Nephron (organoid): ENCODE results near the gene PYGO2.
A peak's percentile ranks its signal among the peaks of the same experiment; 100 is the strongest.

Experiments
- H3K27ac Mint-ChIP-seq, 3 experiments: 2 replicates each; pipeline ENCODE4 v1.8.0; 2020; ENCODE audit warnings: mixed read lengths in 3 of 3, mild to moderate bottlenecking in 2 of 3, moderate library complexity in 1 of 3
- H3K27me3 Mint-ChIP-seq: 2 replicates; pipeline ENCODE4 v1.8.0; 2021; ENCODE audit warnings: low read depth, mild to moderate bottlenecking, moderate library complexity, mixed read lengths
- H3K36me3 Mint-ChIP-seq: 2 replicates; pipeline ENCODE4 v1.8.0; 2020; ENCODE audit warnings: low read depth, mixed read lengths
- H3K4me1 Mint-ChIP-seq: 2 replicates; pipeline ENCODE4 v1.8.0; 2020; ENCODE audit warnings: mixed read lengths
- H3K4me3 Mint-ChIP-seq, 3 experiments: 2 replicates each; pipeline ENCODE4 v1.8.0; 2020; ENCODE audit warnings: mild to moderate bottlenecking in 3 of 3, mixed read lengths in 3 of 3, moderate library complexity in 2 of 3
- H3K9me3 Mint-ChIP-seq: 2 replicates; pipeline ENCODE4 v1.8.0; 2020; ENCODE audit warnings: mixed read lengths
- TF ChIP-seq, protein P1 (sequence below), 3 experiments: fragments of 200-600 bp; sonication (generic); IDR thresholded peaks; one replicate each; pipeline ENCODE4 v1.5.0; 2021; ENCODE audit warnings: antibody characterized with exemption in 3 of 3; ENCODE audit not compliant: unreplicated experiment in 3 of 3

Gene PYGO2, protein sequence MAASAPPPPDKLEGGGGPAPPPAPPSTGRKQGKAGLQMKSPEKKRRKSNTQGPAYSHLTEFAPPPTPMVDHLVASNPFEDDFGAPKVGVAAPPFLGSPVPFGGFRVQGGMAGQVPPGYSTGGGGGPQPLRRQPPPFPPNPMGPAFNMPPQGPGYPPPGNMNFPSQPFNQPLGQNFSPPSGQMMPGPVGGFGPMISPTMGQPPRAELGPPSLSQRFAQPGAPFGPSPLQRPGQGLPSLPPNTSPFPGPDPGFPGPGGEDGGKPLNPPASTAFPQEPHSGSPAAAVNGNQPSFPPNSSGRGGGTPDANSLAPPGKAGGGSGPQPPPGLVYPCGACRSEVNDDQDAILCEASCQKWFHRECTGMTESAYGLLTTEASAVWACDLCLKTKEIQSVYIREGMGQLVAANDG

GRCh38 chr1:154961207-154962155, at the start of gene PYGO2:
PYGO2 (minus strand) TSS chr1:154961782; CDS start chr1:154961576, 206 bp downstream.
- Mint-ChIP-seq H3K27me3 (no peaks in the 10 kb centered on the region), H3K9me3 (no peaks in the 10 kb centered on the region), H3K36me3 (peaks cover 36% of the 10 kb centered on the region), H3K4me1 (peaks cover 51% of the 10 kb centered on the region), H3K27ac (peak within 1 kb of the TSS; percentile 97 to 99 (median 99)), H3K4me3 (peak within 1 kb of the TSS; percentile 91 to 97 (median 96))
- TF ChIP-seq, protein P1, sequence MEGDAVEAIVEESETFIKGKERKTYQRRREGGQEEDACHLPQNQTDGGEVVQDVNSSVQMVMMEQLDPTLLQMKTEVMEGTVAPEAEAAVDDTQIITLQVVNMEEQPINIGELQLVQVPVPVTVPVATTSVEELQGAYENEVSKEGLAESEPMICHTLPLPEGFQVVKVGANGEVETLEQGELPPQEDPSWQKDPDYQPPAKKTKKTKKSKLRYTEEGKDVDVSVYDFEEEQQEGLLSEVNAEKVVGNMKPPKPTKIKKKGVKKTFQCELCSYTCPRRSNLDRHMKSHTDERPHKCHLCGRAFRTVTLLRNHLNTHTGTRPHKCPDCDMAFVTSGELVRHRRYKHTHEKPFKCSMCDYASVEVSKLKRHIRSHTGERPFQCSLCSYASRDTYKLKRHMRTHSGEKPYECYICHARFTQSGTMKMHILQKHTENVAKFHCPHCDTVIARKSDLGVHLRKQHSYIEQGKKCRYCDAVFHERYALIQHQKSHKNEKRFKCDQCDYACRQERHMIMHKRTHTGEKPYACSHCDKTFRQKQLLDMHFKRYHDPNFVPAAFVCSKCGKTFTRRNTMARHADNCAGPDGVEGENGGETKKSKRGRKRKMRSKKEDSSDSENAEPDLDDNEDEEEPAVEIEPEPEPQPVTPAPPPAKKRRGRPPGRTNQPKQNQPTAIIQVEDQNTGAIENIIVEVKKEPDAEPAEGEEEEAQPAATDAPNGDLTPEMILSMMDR (IDR thresholded peaks at IDR 0.05; ENCODE audit: unreplicated experiment in 3 of 3): peak; percentile 48 to 76 (median 56)

DNA sequence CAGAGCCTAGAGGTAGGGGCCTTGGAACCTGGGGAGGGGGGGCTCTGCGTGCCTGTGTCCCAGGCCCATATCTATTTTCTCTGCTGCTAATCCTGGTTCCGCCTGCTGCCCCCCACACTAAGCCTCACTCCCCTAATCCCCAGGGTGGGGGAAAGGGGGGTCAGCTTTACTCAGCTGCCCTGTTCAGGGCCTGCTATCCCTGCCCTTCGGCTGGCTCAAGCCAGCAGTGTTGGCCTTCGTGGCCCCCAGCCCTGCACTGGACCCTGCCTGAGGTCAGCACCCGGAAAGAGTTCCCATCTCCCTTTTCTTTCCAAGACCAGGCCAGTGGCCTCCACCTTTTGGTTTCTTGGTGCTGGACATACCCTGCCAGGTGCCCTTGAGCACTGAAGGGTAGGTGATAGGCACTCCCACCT, 49.4 kb upstream of the PYGO2 start:
- H3K27me3 Mint-ChIP-seq: no peaks in the 10 kb centered on the region
- H3K36me3 Mint-ChIP-seq: no peaks in the 10 kb centered on the region
- H3K4me3 Mint-ChIP-seq: no peak overlapping the region
- no peaks in the 10 kb centered on the region for H3K9me3 Mint-ChIP-seq
- H3K4me1 Mint-ChIP-seq: peaks cover 17% of the 10 kb centered on the region
- H3K27ac Mint-ChIP-seq: no peak overlapping the region
- TF ChIP-seq, protein P1 (IDR thresholded peaks at IDR 0.05; ENCODE audit: unreplicated experiment in 3 of 3): no peak

DNA sequence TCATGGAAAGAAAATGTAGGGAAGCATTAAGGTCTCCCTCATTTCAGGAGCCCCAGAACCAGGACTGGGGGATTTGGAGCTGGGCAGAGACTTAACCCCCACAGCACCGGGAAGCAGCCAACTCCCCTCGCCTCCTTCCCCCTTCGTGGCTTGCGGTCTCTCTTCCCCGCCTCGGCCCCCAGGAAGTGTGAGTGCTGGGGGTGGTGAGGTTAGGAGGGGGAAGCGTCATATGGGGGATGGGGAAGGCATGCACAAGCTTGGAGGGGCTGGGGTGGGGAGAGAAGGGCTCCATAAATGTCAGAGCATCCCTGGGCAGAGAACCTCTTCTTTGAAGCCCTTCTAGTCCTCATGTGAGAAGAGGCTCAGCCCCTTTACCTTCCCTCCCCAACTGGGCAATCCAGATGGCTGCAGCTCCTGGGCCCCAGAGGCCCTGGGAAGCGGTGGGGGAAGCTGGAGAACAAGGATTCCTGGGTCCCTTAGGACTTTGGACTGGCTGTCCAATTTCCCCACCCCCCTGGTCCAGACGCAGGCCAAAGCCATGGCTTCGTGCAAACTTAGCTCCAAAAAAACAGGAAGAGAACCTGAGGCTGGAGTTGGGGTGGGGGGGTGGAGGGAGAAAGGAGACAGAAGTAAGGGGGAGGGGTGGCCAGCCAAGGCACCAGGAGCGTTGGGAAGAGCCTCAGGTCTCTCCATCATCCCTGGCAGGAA, 48.8 kb upstream of the PYGO2 start:
- Mint-ChIP-seq H3K4me1 (peaks cover 17% of the 10 kb centered on the region), H3K9me3 (no peaks in the 10 kb centered on the region), H3K36me3 (no peaks in the 10 kb centered on the region)

DNA sequence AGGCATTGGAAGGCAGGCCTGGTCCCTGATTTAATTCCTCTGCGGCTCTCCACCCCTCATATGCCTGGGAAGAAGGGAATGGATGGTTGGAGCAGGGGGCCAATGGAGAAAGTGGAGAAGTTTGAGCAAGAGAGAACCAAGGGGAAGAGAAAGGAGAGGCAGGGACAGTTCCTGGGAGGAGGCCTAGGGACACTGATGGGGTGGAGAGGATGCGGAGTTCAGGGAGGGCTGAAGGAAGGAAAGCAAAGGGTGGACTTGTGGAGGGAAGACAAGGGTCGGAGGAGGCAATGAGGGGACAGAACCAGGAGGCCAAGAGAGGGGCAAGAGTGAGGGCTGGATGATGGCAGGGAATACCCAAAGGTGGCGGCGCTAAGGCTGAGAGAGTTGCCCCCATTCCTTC, 48.2 kb upstream of the PYGO2 start:
- Mint-ChIP-seq H3K36me3 (no peaks in the 10 kb centered on the region), H3K4me3 (no peak overlapping the region), H3K4me1 (peaks cover 17% of the 10 kb centered on the region), H3K9me3 (no peaks in the 10 kb centered on the region), H3K27me3 (no peaks in the 10 kb centered on the region), H3K27ac (no peak overlapping the region)
- TF ChIP-seq, protein P1 (IDR thresholded peaks at IDR 0.05; ENCODE audit: unreplicated experiment in 3 of 3): no peak

More for the DNA sequence above, 48.8 kb upstream of the PYGO2 start:
- H3K27ac Mint-ChIP-seq: no peak overlapping the region
- TF ChIP-seq, protein P1 (IDR thresholded peaks at IDR 0.05; ENCODE audit: unreplicated experiment in 3 of 3): no peak
- H3K4me3 Mint-ChIP-seq: no peak overlapping the region
- no peaks in the 10 kb centered on the region for H3K27me3 Mint-ChIP-seq

GRCh38 chr1:155009221-155009711, 47.7 kb upstream of the PYGO2 start:
- Mint-ChIP-seq H3K27ac (no peak overlapping the region), H3K36me3 (no peaks in the 10 kb centered on the region), H3K27me3 (no peaks in the 10 kb centered on the region), H3K9me3 (no peaks in the 10 kb centered on the region), H3K4me1 (peaks cover 19% of the 10 kb centered on the region), H3K4me3 (no peak overlapping the region)
- TF ChIP-seq, protein P1 (IDR thresholded peaks at IDR 0.05; ENCODE audit: unreplicated experiment in 3 of 3): no peak
